A549 (cell line): ENCODE measurements around the gene SLC25A17.

Experiments used
- MAFK ChIP-seq: fragments of 450-650 bp; IDR thresholded peaks from 2 replicates; pipeline ENCODE4 v1.6.1; 2014; ENCODE audit not compliant: partially characterized antibody
- TF ChIP-seq, protein P1 (sequence below): fragments of >200 bp; sonication (Bioruptor Twin); formaldehyde crosslinking; IDR thresholded peaks from 3 replicates; pipeline ENCODE4 v1.5.1; 2016

DNA sequence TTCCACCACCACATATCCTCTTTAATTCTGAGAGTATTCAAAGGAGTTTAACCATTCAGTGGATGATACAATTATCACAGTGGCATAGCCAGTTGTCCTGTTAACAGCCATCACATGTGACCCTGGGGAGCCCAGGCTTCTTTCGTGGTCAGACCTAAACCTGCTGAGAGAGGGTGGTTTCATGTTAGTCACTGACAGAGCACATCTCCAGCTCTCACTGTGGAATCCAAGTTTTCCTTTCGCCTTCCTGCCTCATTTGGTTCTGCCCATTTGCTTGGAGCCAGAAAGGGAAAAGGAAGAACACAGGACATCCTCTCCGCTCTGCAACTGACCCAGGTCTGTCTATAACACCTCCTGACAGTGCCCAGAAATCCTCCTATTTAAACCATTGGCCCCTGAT lies 79.4 kb downstream of the SLC25A17 start:
- TF ChIP-seq, protein P1, sequence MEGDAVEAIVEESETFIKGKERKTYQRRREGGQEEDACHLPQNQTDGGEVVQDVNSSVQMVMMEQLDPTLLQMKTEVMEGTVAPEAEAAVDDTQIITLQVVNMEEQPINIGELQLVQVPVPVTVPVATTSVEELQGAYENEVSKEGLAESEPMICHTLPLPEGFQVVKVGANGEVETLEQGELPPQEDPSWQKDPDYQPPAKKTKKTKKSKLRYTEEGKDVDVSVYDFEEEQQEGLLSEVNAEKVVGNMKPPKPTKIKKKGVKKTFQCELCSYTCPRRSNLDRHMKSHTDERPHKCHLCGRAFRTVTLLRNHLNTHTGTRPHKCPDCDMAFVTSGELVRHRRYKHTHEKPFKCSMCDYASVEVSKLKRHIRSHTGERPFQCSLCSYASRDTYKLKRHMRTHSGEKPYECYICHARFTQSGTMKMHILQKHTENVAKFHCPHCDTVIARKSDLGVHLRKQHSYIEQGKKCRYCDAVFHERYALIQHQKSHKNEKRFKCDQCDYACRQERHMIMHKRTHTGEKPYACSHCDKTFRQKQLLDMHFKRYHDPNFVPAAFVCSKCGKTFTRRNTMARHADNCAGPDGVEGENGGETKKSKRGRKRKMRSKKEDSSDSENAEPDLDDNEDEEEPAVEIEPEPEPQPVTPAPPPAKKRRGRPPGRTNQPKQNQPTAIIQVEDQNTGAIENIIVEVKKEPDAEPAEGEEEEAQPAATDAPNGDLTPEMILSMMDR, result no peak
- TF ChIP-seq MAFK, result no peak
